H9 (cell line): Measurements from ENCODE around the gene MRPS17. TPM values are rescaled to one million over a fixed set of nuclear protein-coding genes. Genes with fewer than 3 reads are reported as not detected.
A peak's percentile ranks its signal among the peaks of the same experiment; 100 is the strongest.

Experiments
- DNase-seq: peaks from one replicate; pipeline ENCODE4 v3.0.0-alpha.2; 2017
- H2AFZ ChIP-seq: one replicate; pipeline ENCODE4 v1.6.1; 2013; ENCODE audit warnings: mild to moderate bottlenecking, low read length, control low read depth, moderate library complexity
- H2AK5ac ChIP-seq: 2 replicates; pipeline ENCODE4 v1.6.1; 2013; ENCODE audit warnings: low read length, control low read depth, mixed read lengths; ENCODE audit not compliant: insufficient read length
- H2BK120ac ChIP-seq: one replicate; pipeline ENCODE4 v1.6.1; 2013; ENCODE audit warnings: low read depth, mild to moderate bottlenecking, low read length, control low read depth, inconsistent platforms; ENCODE audit not compliant: poor library complexity, severe bottlenecking
- H2BK12ac ChIP-seq: 2 replicates; pipeline ENCODE4 v1.6.1; 2013; ENCODE audit warnings: low read length, control low read depth, mixed read lengths, low read depth; ENCODE audit not compliant: insufficient read length
- H2BK15ac ChIP-seq: 2 replicates; pipeline ENCODE4 v1.6.1; 2013; ENCODE audit warnings: low read depth, low read length, control low read depth
- H2BK20ac ChIP-seq: one replicate; pipeline ENCODE4 v1.6.1; 2013; ENCODE audit warnings: low read depth, mild to moderate bottlenecking, low read length, control low read depth, inconsistent platforms; ENCODE audit not compliant: poor library complexity, severe bottlenecking
- H2BK5ac ChIP-seq: 2 replicates; pipeline ENCODE4 v1.6.1; 2013; ENCODE audit warnings: low read length, control low read depth, mixed read lengths; ENCODE audit not compliant: insufficient read length
- H3K14ac ChIP-seq: 2 replicates; pipeline ENCODE4 v1.6.1; 2013; ENCODE audit warnings: low read length, control low read depth; ENCODE audit not compliant: insufficient read depth
- H3K18ac ChIP-seq: 2 replicates; pipeline ENCODE4 v1.6.1; 2013; ENCODE audit warnings: low read depth, mild to moderate bottlenecking, mixed read lengths, low read length, control low read depth; ENCODE audit not compliant: insufficient read length
- H3K23ac ChIP-seq: 2 replicates; pipeline ENCODE4 v1.6.1; 2013; ENCODE audit warnings: low read length, control low read depth, mixed read lengths, low read depth; ENCODE audit not compliant: insufficient read length
- H3K23me2 ChIP-seq: 2 replicates; pipeline ENCODE4 v1.6.1; 2013; ENCODE audit warnings: low read depth, mild to moderate bottlenecking, mixed read lengths, low read length, control low read depth; ENCODE audit not compliant: insufficient read length, poor library complexity, severe bottlenecking
- H3K27ac ChIP-seq: 2 replicates; pipeline ENCODE4 v1.5.1; 2013; ENCODE audit warnings: low read length, control low read depth, mixed read lengths, low read depth; ENCODE audit not compliant: insufficient read length
- H3K27me3 ChIP-seq: 2 replicates; pipeline ENCODE4 v1.6.1; 2013; ENCODE audit warnings: low read length, control low read depth, inconsistent platforms; ENCODE audit not compliant: insufficient read depth
- H3K4ac ChIP-seq: 2 replicates; pipeline ENCODE4 v1.6.1; 2013; ENCODE audit warnings: low read depth, mild to moderate bottlenecking, control low read depth, inconsistent platforms, low read length, moderate library complexity
- H3K4me1 ChIP-seq: 2 replicates; pipeline ENCODE4 v1.6.1; 2013; ENCODE audit warnings: low read length, control low read depth, inconsistent platforms; ENCODE audit not compliant: insufficient read depth
- H3K4me2 ChIP-seq: 2 replicates; pipeline ENCODE4 v1.6.1; 2013; ENCODE audit warnings: low read length, control low read depth, mixed read lengths; ENCODE audit not compliant: insufficient read length, insufficient read depth
- H3K56ac ChIP-seq: 2 replicates; pipeline ENCODE4 v1.6.1; 2013; ENCODE audit warnings: low read depth, mild to moderate bottlenecking, mixed read lengths, low read length, control low read depth; ENCODE audit not compliant: insufficient read length
- H3K79me1 ChIP-seq: 2 replicates; pipeline ENCODE4 v1.6.1; 2013; ENCODE audit warnings: low read depth, mild to moderate bottlenecking, moderate library complexity, low read length, control low read depth, inconsistent platforms; ENCODE audit not compliant: insufficient read depth, poor library complexity, severe bottlenecking
- H3K79me2 ChIP-seq: 2 replicates; pipeline ENCODE4 v1.6.1; 2013; ENCODE audit warnings: low read length, control low read depth, inconsistent platforms; ENCODE audit not compliant: insufficient read depth
- H3K9ac ChIP-seq: 2 replicates; pipeline ENCODE4 v1.6.1; 2013; ENCODE audit warnings: low read length, control low read depth, mixed read lengths; ENCODE audit not compliant: insufficient read length; ENCODE audit errors: extremely low read depth
- H3K9me3 ChIP-seq: one replicate; pipeline ENCODE4 v1.6.1; 2013; ENCODE audit warnings: low read depth, low read length, inconsistent platforms; ENCODE audit not compliant: control insufficient read depth
- H3T11ph ChIP-seq: one replicate; pipeline ENCODE4 v1.6.1; 2013; ENCODE audit warnings: mild to moderate bottlenecking, low read length, control low read depth, inconsistent platforms
- H4K20me1 ChIP-seq: one replicate; pipeline ENCODE4 v1.6.1; 2013; ENCODE audit not compliant: control insufficient read depth, insufficient read length, insufficient read depth
- H4K5ac ChIP-seq: 2 replicates; pipeline ENCODE4 v1.6.1; 2013; ENCODE audit warnings: low read depth, mild to moderate bottlenecking, mixed read lengths, low read length, control low read depth; ENCODE audit not compliant: insufficient read length
- H4K8ac ChIP-seq: replicated peaks from 2 replicates; pipeline ENCODE4 v1.6.1; 2013; ENCODE audit warnings: low read length, control low read depth, mixed read lengths, low read depth; ENCODE audit not compliant: insufficient read length
- H4K91ac ChIP-seq: 2 replicates; pipeline ENCODE4 v1.6.1; 2013; ENCODE audit warnings: low read depth, mild to moderate bottlenecking, moderate library complexity, mixed read lengths, low read length, control low read depth; ENCODE audit not compliant: insufficient read length
- H3K27ac Mint-ChIP-seq, 3 experiments: 2 replicates in 2 of 3; 3 replicates in 1 of 3; pipeline ENCODE4 v1.8.0; 2020 to 2021; ENCODE audit warnings: mixed read lengths in 3 of 3, mild to moderate bottlenecking in 1 of 3, moderate library complexity in 1 of 3
- H3K27me3 Mint-ChIP-seq: 2 replicates; pipeline ENCODE4 v1.8.0; 2021; ENCODE audit warnings: low read depth, mild to moderate bottlenecking, moderate library complexity, mixed read lengths
- H3K36me3 Mint-ChIP-seq, 3 experiments: 2 replicates in 2 of 3; 3 replicates in 1 of 3; pipeline ENCODE4 v1.8.0; 2020 to 2021; ENCODE audit warnings: low read depth in 3 of 3, mixed read lengths in 3 of 3; ENCODE audit not compliant: insufficient read depth in 1 of 3
- H3K4me1 Mint-ChIP-seq, 2 experiments: 2 replicates each; pipeline ENCODE4 v1.8.0; 2020; ENCODE audit warnings: mixed read lengths in 2 of 2
- H3K4me3 Mint-ChIP-seq, 2 experiments: 2 replicates in 1 of 2; 3 replicates in 1 of 2; pipeline ENCODE4 v1.8.0; 2020 to 2021; ENCODE audit warnings: mild to moderate bottlenecking in 2 of 2, mixed read lengths in 2 of 2, moderate library complexity in 1 of 2
- H3K9me3 Mint-ChIP-seq, 2 experiments: 2 replicates in 1 of 2; 3 replicates in 1 of 2; pipeline ENCODE4 v1.8.0; 2020; ENCODE audit warnings: mild to moderate bottlenecking in 2 of 2, mixed read lengths in 2 of 2, moderate library complexity in 1 of 2
- CTCF ChIP-seq: fragments of 200-600 bp; sonication (generic); conservative IDR thresholded peaks from 3 replicates; pipeline ENCODE4 v1.8.0; 2021; ENCODE audit warnings: antibody characterized with exemption, mild to moderate bottlenecking
- WGBS: extraction: QIAGEN DNeasy Blood & Tissue Kit; methylation state at CpG from one replicate; pipeline ENCODE4 v1.1.7; 2013; ENCODE audit warnings: missing lambda C conversion rate, low lambda C conversion rate, mixed read lengths; ENCODE audit not compliant: insufficient read length; ENCODE audit errors: extremely low coverage; 5-methylcytosine and 5-hydroxymethylcytosine counted together
- total RNA-seq: library from RNA; stranded (reverse); gene quantifications from 2 replicates; pipeline ENCODE4 v1.2.1, GENCODE V29; 2021

MRPS17 gene
- total RNA-seq, 1 experiment from 2014 or later = 28.0 TPM

GRCh38 chr7:55965805-55966421 is 14.2 kb downstream of the MRPS17 start:
- Histone ChIP-seq H3K27me3 (peaks cover 3% of the 10 kb centered on the region; the same call in 1 of the 2 replicates), H3K27ac (no peak overlapping the region), H3K56ac (no peak overlapping the region), H4K5ac (no peak overlapping the region), H4K8ac (no peak overlapping the region), H3K18ac (no peak overlapping the region), H3K9ac (no peak overlapping the region), H2BK120ac (no peak overlapping the region), H3K79me2 (no peaks in the 10 kb centered on the region; the same call in 1 of the 2 replicates), H4K20me1 (no peaks in the 10 kb centered on the region), H2AK5ac (no peak overlapping the region), H2BK12ac (no peak overlapping the region), H3K4me2 (no peak overlapping the region), H3K4ac (no peak overlapping the region), H3K9me3 (no peaks in the 10 kb centered on the region), H3K23me2 (no peaks in the 10 kb centered on the region), H2BK20ac (no peak overlapping the region), H2BK15ac (no peak overlapping the region), H4K91ac (no peak overlapping the region), H2BK5ac (no peak overlapping the region), H3K79me1 (no peaks in the 10 kb centered on the region), H3K23ac (no peak overlapping the region), H3K14ac (no peak overlapping the region), H3T11ph (no peak overlapping the region), H3K4me1 (no peaks in the 10 kb centered on the region), H2AFZ (no peak overlapping the region)
- Mint-ChIP-seq H3K36me3 (peaks cover 4 to 26% (median 18%) of the 10 kb centered on the region in 3 experiments; a peak in 6 of 7 replicates), H3K9me3 (peaks cover 0 to 3% of the 10 kb centered on the region in 2 experiments; a peak in 1 of 5 replicates), H3K27ac (no peak overlapping the region; a peak in 1 of 7 replicates), H3K4me1 (peaks cover 14 to 15% of the 10 kb centered on the region in 2 experiments), H3K27me3 (peaks cover 30% of the 10 kb centered on the region), H3K4me3 (peak overlapping the region; percentile 87 to 91)
- TF ChIP-seq CTCF = no peak
- DNase-seq = no peak
- no CpG with 5 or more reads among the region's 13 CpGs for WGBS
